Fibroblast of villous mesenchyme (primary cell): Measurements from ENCODE around the gene SYTL1. TPM values are rescaled to one million over a fixed set of nuclear protein-coding genes. Genes with fewer than 3 reads are reported as not detected.
A peak's percentile ranks its signal among the peaks of the same experiment; 100 is the strongest.

Source experiments
- DNase-seq: peaks from one replicate; pipeline ENCODE4 v3.0.0-alpha.2; 2010; ENCODE audit warnings: low read depth
- H3K4me3 ChIP-seq: 2 replicates; pipeline ENCODE4 v1.5.1; 2011; ENCODE audit warnings: low read depth, mild to moderate bottlenecking, low read length
- small RNA-seq: library from RNA; depleted of rRNA; stranded (forward); fragments of <200 nt; gene quantifications from one replicate; pipeline ENCODE3, GENCODE V24; 2012
- total RNA-seq: library from RNA; depleted of rRNA; stranded (reverse); fragments of >200 nt; gene quantifications from 2 replicates; pipeline ENCODE4 v1.2.3, GENCODE V29; 2012
- TF ChIP-seq, protein P1 (sequence below): IDR thresholded peaks from 2 replicates; pipeline ENCODE4 v1.5.1; 2012; ENCODE audit warnings: low read depth, mild to moderate bottlenecking, low read length; ENCODE audit not compliant: insufficient read depth

SYTL1 gene
- total RNA-seq, 1 donor = under 0.01 TPM

DNA sequence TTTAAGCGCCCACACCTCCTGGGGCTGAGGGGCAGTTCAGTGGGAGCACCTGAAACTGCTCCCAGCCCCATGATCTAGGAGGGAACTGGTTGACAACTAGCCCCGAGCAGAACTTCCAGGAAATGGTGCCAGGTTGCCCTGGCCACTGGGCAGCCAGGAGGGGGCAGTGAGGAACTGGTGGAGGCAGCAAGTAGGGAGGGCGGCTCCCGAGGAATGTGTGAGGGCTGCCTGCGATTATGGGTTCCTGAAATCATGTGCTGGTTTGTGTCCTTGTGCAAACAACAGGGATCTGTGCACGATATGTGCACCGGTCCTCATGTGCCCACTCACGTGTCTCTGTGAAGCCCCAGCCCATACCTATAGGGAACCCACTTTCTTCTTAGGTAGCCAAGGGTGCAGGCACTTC lies 60.5 kb downstream of the SYTL1 start:
- TF ChIP-seq, protein P1, sequence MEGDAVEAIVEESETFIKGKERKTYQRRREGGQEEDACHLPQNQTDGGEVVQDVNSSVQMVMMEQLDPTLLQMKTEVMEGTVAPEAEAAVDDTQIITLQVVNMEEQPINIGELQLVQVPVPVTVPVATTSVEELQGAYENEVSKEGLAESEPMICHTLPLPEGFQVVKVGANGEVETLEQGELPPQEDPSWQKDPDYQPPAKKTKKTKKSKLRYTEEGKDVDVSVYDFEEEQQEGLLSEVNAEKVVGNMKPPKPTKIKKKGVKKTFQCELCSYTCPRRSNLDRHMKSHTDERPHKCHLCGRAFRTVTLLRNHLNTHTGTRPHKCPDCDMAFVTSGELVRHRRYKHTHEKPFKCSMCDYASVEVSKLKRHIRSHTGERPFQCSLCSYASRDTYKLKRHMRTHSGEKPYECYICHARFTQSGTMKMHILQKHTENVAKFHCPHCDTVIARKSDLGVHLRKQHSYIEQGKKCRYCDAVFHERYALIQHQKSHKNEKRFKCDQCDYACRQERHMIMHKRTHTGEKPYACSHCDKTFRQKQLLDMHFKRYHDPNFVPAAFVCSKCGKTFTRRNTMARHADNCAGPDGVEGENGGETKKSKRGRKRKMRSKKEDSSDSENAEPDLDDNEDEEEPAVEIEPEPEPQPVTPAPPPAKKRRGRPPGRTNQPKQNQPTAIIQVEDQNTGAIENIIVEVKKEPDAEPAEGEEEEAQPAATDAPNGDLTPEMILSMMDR = peak; percentile 70
- no peak overlapping the region for H3K4me3 ChIP-seq
- peak; percentile 76 for DNase-seq

DNA sequence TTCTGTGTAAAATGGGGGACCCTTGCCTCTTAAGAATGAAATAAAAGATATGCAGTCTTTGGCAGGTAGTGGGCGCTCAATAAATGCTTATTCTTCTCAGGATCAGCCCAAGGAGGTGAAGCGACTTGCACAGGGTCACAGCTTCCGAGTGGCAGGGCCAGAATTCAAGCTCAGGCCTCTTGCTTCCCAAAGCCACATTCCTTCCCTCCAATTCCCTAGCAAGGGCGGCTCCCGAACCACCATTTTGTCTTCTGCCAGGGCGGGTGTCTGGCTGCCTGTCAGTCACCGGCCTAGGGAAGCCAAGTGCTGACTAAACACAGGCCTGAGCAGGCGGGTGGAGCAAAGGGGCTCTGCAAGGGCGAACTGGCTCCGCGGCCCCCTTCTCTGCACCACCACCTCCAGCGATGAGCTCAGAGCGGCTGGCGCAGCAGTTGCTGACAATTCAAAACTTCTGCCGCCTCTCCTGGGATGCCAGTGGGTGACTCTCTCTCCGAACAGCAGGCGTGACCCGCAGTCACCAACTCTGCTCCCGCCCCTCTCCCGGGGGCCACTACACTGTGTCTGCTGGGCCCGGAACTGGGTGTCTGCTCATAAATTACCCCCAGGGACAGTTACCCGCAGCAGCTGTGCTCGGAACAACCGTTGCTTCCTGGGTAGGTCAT lies 61.4 kb downstream of the SYTL1 start:
- H3K4me3 ChIP-seq = no peak overlapping the region
- DNase-seq = peak; percentile 60
- TF ChIP-seq, protein P1 = peak; percentile 25

Small RNA genes lying within 50 kb of the gene (small RNA-seq; reads per million reads assigned to genes)
- 0.66 reads per million for gene RNU6-48P

Other genes with a start within 250 kb of the SYTL1 start
- 6.0 and 7.4 TPM in 2 replicates for gene SLC9A1, start 186.9 kb upstream of the SYTL1 start, total RNA-seq
- gene WDTC1, start 107.4 kb upstream of the SYTL1 start, total RNA-seq = 20.0 and 21.2 TPM in 2 replicates
- 17.3 and 23.5 TPM in 2 replicates for gene TMEM222, start 19.9 kb upstream of the SYTL1 start, total RNA-seq
- 24.2 and 25.9 TPM in 2 replicates for gene MAP3K6, start 24.9 kb downstream of the SYTL1 start, total RNA-seq
- not detected in 2 replicates for gene FCN3, start 32.8 kb downstream of the SYTL1 start, total RNA-seq
- gene CD164L2, start 41.3 kb downstream of the SYTL1 start, total RNA-seq = not detected in 2 replicates
- gene GPR3, start 50.6 kb downstream of the SYTL1 start, total RNA-seq = 0.64 and 0.86 TPM in 2 replicates
- gene WASF2, start 148.1 kb downstream of the SYTL1 start, total RNA-seq = 16.0 and 18.7 TPM in 2 replicates